ENCODE measurements around the gene UBTF. TPM values are rescaled to one million over a fixed set of nuclear protein-coding genes. Genes with fewer than 3 reads are reported as not detected.

The UBTF gene
- total RNA-seq, 3 donors from 2014 or later (not counting 1 experiment from before 2014, with no cell fraction given): 132 to 169 (median 168) TPM

DNA sequence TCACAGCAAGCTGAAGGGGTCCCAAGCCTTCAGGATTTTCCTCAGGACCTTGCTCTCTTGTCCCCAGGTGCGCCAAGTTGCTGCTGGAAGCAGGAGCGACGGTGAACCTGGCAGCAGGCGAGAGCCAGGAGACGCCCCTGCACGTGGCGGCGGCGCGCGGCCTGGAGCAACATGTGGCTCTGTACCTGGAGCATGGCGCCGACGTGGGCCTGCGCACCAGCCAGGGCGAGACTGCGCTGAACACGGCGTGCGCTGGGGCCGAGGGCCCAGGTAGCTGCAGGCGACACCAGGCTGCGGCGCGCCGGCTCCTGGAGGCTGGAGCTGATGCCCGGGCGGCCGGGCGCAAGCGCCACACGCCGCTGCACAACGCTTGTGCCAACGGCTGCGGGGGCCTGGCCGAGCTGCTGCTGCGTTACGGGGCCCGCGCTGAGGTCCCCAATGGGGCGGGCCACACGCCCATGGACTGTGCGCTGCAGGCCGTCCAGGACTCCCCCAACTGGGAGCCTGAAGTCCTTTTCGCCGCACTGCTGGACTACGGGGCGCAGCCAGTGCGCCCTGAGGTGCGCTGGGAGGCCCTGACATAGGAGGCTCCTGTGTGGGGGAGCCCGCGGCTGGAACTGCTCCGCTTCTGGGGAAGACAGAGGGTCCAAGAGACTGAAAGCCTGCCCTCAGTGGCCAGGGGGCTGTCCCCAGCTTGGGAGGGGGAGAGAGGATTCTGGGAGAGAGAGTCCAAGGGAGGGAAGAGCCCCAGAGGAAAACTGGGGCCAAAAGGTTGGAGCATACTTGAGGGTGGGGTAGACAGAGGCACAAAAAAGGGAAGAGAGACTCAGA lies 42.6 kb downstream of the UBTF start:
- peak overlapping the region in 1 of 2 donors; percentile 49 for H3K27ac Mint-ChIP-seq
- H3K9me3 Mint-ChIP-seq: no peaks in the 10 kb centered on the region
- no peak overlapping the region for H3K27ac ChIP-seq (ENCODE audit: low read length)
- 97% methylated on average over 54 of the region's 54 CpGs for WGBS (ENCODE audit: insufficient coverage)
- peaks cover 10% of the 10 kb centered on the region for H3K36me3 ChIP-seq (ENCODE audit: control insufficient read depth, insufficient read depth, low read length)
- H3K4me1 ChIP-seq (ENCODE audit: control insufficient read depth, insufficient read depth, low read length): no peaks in the 10 kb centered on the region
- no peaks in the 10 kb centered on the region for H3K36me3 Mint-ChIP-seq
- no peaks in the 10 kb centered on the region for H3K9me3 ChIP-seq (ENCODE audit: control insufficient read depth, insufficient read depth, low read length)
- DNase-seq (no peak), ATAC-seq (peak in 1 of 3 donors; percentile 5)
- intact Hi-C loops (cut with micrococcal nuclease): no loop called here
- no peak overlapping the region for H3K4me3 ChIP-seq (ENCODE audit: low read length)
- H3K27me3 ChIP-seq (ENCODE audit: control insufficient read depth, insufficient read depth, low read length): no peaks in the 10 kb centered on the region
- H3K27me3 Mint-ChIP-seq (ENCODE audit: low read depth in 2 of 2): no peaks in the 10 kb centered on the region
- TF ChIP-seq, protein P1, sequence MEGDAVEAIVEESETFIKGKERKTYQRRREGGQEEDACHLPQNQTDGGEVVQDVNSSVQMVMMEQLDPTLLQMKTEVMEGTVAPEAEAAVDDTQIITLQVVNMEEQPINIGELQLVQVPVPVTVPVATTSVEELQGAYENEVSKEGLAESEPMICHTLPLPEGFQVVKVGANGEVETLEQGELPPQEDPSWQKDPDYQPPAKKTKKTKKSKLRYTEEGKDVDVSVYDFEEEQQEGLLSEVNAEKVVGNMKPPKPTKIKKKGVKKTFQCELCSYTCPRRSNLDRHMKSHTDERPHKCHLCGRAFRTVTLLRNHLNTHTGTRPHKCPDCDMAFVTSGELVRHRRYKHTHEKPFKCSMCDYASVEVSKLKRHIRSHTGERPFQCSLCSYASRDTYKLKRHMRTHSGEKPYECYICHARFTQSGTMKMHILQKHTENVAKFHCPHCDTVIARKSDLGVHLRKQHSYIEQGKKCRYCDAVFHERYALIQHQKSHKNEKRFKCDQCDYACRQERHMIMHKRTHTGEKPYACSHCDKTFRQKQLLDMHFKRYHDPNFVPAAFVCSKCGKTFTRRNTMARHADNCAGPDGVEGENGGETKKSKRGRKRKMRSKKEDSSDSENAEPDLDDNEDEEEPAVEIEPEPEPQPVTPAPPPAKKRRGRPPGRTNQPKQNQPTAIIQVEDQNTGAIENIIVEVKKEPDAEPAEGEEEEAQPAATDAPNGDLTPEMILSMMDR (IDR thresholded peaks at IDR 0.05): no peak
- H3K4me1 Mint-ChIP-seq: peaks cover 3% of the 10 kb centered on the region in 2 donors
- no peak overlapping the region for H3K4me3 Mint-ChIP-seq

DNA sequence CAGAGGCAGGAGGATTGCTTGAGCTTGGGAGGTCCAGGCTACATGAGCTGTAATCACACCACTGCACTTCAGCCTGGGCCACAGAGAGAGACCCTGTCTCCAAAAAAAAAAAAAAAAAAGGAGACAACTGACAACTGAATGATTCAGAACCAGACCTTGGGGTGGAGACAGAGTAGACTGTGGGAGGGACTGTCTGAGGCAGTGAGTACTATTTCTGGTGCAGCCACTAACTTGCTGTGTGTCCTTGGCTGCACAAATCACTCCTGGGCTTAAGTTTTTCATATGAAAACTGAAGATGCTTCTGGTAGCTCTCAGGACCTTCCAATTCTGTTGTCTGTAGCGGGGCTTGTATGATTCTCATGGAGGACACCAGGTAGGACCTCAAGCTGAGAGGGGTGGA lies 43.2 kb downstream of the UBTF start:
- no peaks in the 10 kb centered on the region for H3K9me3 ChIP-seq (ENCODE audit: control insufficient read depth, insufficient read depth, low read length)
- no peaks in the 10 kb centered on the region for H3K4me1 ChIP-seq (ENCODE audit: control insufficient read depth, insufficient read depth, low read length)
- ATAC-seq (no peak), DNase-seq (no peak)
- no peak overlapping the region for H3K27ac ChIP-seq (ENCODE audit: low read length)
- no peaks in the 10 kb centered on the region for H3K4me1 Mint-ChIP-seq
- H3K4me3 ChIP-seq (ENCODE audit: low read length): no peak overlapping the region
- WGBS (ENCODE audit: insufficient coverage): 95% methylated on average over 1 of the region's 1 CpG
- intact Hi-C loops (cut with micrococcal nuclease): no loop called here
- no peaks in the 10 kb centered on the region for H3K27me3 ChIP-seq (ENCODE audit: control insufficient read depth, insufficient read depth, low read length)
- H3K27me3 Mint-ChIP-seq (ENCODE audit: low read depth in 2 of 2): no peaks in the 10 kb centered on the region
- no peak overlapping the region for H3K4me3 Mint-ChIP-seq
- H3K36me3 Mint-ChIP-seq: no peaks in the 10 kb centered on the region
- H3K27ac Mint-ChIP-seq: no peak overlapping the region
- H3K9me3 Mint-ChIP-seq: no peaks in the 10 kb centered on the region
- TF ChIP-seq, protein P1 (IDR thresholded peaks at IDR 0.05): no peak
- peaks cover 6% of the 10 kb centered on the region for H3K36me3 ChIP-seq (ENCODE audit: control insufficient read depth, insufficient read depth, low read length)

DNA sequence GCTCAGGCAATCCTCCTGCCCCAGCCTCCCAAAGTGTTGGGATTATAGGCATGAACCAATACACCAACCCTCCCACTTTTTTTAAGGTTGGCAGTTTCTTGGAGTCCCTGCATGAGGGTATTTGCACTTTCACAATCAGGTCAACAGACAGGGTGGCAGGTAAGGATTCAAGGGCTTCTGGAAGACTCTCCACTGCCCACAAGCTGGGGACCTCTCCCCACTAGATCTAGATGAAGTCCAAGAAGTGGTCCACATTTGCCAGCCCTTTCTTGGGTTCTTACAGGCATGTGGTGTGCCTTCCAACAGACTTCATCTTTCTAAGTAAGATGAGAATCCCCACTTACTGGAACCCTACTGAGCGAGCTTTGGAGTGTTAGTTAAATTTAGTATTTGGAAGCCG lies 45.0 kb downstream of the UBTF start:
- no peaks in the 10 kb centered on the region for H3K4me1 ChIP-seq (ENCODE audit: control insufficient read depth, insufficient read depth, low read length)
- H3K36me3 Mint-ChIP-seq: no peaks in the 10 kb centered on the region
- H3K4me1 Mint-ChIP-seq: peaks cover 0 to 5% of the 10 kb centered on the region in 2 donors
- no peak overlapping the region for H3K27ac ChIP-seq (ENCODE audit: low read length)
- peaks cover 6% of the 10 kb centered on the region for H3K36me3 ChIP-seq (ENCODE audit: control insufficient read depth, insufficient read depth, low read length)
- TF ChIP-seq, protein P1 (IDR thresholded peaks at IDR 0.05): no peak
- DNase-seq (no peak), ATAC-seq (no peak)
- no peaks in the 10 kb centered on the region for H3K9me3 ChIP-seq (ENCODE audit: control insufficient read depth, insufficient read depth, low read length)
- H3K4me3 Mint-ChIP-seq: no peak overlapping the region
- H3K27me3 ChIP-seq (ENCODE audit: control insufficient read depth, insufficient read depth, low read length): no peaks in the 10 kb centered on the region
- WGBS (ENCODE audit: insufficient coverage): 100% methylated on average over 2 of the region's 2 CpGs
- no peak overlapping the region for H3K4me3 ChIP-seq (ENCODE audit: low read length)
- intact Hi-C loops (cut with micrococcal nuclease): no loop called here
- H3K27me3 Mint-ChIP-seq (ENCODE audit: low read depth in 2 of 2): no peaks in the 10 kb centered on the region
- H3K27ac Mint-ChIP-seq: no peak overlapping the region
- H3K9me3 Mint-ChIP-seq: no peaks in the 10 kb centered on the region

Data from natural killer cell (primary cell).